KMS-11 (cell line): Measurements from ENCODE around the gene CPM.
"Not testable (repeated sequence)": the region's sequence is repeated elsewhere in the genome, so short reads cannot be mapped to it uniquely, and the experiment has no call there.

Source experiments
- H2AFZ ChIP-seq: fragments of 200-600 bp; sonication (generic); 2 replicates; pipeline ENCODE4 v1.6.1; 2016; ENCODE audit warnings: antibody characterized with exemption, mixed run types, low read depth
- H3K27ac ChIP-seq: fragments of 200-600 bp; sonication (generic); 2 replicates; pipeline ENCODE4 v1.6.1; 2016; ENCODE audit warnings: mild to moderate bottlenecking, mixed run types
- H3K27me3 ChIP-seq: fragments of 200-600 bp; sonication (generic); 2 replicates; pipeline ENCODE4 v1.6.1; 2017; ENCODE audit warnings: mild to moderate bottlenecking, low read depth, mixed run types, moderate library complexity; ENCODE audit not compliant: insufficient read depth
- H3K36me3 ChIP-seq: fragments of 200-600 bp; sonication (generic); 2 replicates; pipeline ENCODE4 v1.6.1; 2017; ENCODE audit warnings: mild to moderate bottlenecking, mixed run types; ENCODE audit not compliant: insufficient read depth
- H3K4me1 ChIP-seq: fragments of 200-600 bp; sonication (generic); 2 replicates; pipeline ENCODE4 v1.6.1; 2016; ENCODE audit warnings: mild to moderate bottlenecking, low read depth, mixed run types; ENCODE audit not compliant: poor library complexity, severe bottlenecking
- H3K4me2 ChIP-seq: fragments of 200-600 bp; sonication (generic); 2 replicates; pipeline ENCODE4 v1.7.0; 2016; ENCODE audit warnings: mild to moderate bottlenecking, mixed run types
- H3K4me3 ChIP-seq: fragments of 200-600 bp; sonication (generic); IDR thresholded peaks from 2 replicates; pipeline ENCODE4 v1.6.1; 2017; ENCODE audit warnings: low read depth, low read length, mixed read lengths; ENCODE audit not compliant: insufficient read depth
- H3K79me2 ChIP-seq: fragments of 200-600 bp; sonication (generic); 2 replicates; pipeline ENCODE4 v1.6.1; 2016; ENCODE audit warnings: low read depth, mixed run types; ENCODE audit not compliant: insufficient read depth
- H3K9ac ChIP-seq: fragments of 200-600 bp; sonication (generic); 2 replicates; pipeline ENCODE4 v1.6.1; 2016; ENCODE audit warnings: mild to moderate bottlenecking, mixed run types
- H4K20me1 ChIP-seq: fragments of 200-600 bp; sonication (generic); 2 replicates; pipeline ENCODE4 v1.6.1; 2016; ENCODE audit warnings: mild to moderate bottlenecking, mixed run types; ENCODE audit not compliant: insufficient read depth
- TF ChIP-seq, protein P1 (sequence below): fragments of 200-600 bp; sonication (generic); conservative IDR thresholded peaks from 2 replicates; pipeline ENCODE4 v1.6.1; 2017; ENCODE audit warnings: low read depth, mild to moderate bottlenecking, antibody characterized with exemption, low read length, moderate library complexity, mixed read lengths

CPM gene

DNA sequence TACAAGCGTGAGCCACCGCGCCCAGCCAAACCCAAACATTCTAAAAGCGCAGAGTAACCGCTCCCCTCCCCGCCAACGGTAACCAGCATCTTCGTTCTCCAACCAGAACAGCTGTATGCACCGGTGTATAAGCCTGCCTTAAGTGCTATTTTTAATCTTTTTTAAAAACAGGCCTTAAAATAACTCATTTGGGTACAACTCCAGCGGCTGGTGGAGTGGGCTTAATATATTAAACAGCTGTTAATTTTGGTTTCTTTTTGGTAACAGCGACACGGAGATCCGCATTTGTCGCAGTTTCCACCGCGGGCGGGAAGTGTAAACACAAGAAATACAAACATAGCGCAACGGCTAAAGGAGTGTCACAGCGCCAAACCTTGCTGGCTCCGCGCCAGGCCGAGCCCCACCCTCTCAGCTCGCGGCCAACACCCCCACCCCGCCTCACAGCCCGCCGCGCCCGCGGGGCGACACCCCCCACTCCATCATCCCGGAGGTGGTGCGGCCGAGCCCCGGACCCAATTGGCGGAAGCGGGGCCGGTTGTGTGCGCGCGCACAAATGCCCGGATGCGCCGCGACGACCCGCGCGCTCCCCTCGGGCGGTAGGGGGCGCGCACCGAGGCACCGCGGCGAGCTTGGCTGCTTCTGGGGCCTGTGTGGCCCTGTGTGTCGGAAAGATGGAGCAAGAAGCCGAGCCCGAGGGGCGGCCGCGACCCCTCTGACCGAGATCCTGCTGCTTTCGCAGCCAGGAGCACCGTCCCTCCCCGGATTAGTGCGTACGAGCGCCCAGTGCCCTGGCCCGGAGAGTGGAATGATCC is 125.2 kb downstream of the CPM start, which contains the start of gene MDM2:
Gene MDM2 (plus strand): TSS at position 602 of the 812 bp plus-strand sequence. CDS start 301 bp downstream, outside the sequence.
- Histone ChIP-seq H4K20me1 (no peaks in the 10 kb centered on the region), H3K9ac (peak within 1 kb of the TSS; percentile 98), H3K4me3 (no peak within 1 kb of the TSS), H3K4me1 (peaks cover 43% of the 10 kb centered on the region), H3K79me2 (peaks cover 37% of the 10 kb centered on the region), H3K36me3 (peaks cover 4% of the 10 kb centered on the region; the same call in 1 of the 2 replicates), H3K27me3 (no peaks in the 10 kb centered on the region), H3K27ac (peak within 1 kb of the TSS; percentile 97), H3K4me2 (peak within 1 kb of the TSS; percentile 85), H2AFZ (peak within 1 kb of the TSS; percentile 57)
- TF ChIP-seq, protein P1, sequence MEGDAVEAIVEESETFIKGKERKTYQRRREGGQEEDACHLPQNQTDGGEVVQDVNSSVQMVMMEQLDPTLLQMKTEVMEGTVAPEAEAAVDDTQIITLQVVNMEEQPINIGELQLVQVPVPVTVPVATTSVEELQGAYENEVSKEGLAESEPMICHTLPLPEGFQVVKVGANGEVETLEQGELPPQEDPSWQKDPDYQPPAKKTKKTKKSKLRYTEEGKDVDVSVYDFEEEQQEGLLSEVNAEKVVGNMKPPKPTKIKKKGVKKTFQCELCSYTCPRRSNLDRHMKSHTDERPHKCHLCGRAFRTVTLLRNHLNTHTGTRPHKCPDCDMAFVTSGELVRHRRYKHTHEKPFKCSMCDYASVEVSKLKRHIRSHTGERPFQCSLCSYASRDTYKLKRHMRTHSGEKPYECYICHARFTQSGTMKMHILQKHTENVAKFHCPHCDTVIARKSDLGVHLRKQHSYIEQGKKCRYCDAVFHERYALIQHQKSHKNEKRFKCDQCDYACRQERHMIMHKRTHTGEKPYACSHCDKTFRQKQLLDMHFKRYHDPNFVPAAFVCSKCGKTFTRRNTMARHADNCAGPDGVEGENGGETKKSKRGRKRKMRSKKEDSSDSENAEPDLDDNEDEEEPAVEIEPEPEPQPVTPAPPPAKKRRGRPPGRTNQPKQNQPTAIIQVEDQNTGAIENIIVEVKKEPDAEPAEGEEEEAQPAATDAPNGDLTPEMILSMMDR: peak; percentile 88

DNA sequence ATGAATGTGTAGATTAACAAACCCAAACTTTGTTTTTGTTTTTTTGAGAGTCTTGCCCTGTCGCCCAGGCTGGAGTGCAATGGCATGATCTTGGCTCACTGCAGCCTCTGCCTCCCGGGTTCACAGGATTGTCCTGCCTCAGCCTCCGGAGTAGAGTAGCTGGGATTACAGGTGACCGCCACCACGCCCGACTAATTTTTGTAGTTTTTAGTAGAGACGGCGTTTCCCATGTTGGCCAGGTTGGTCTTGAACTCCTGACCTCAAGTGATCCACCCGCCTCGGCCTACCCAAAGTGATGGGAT is 125.7 kb downstream of the CPM start:
- Histone ChIP-seq H3K27ac (peak overlapping the region; percentile 97), H3K4me1 (peaks cover 40% of the 10 kb centered on the region), H3K9ac (peak overlapping the region; percentile 98), H2AFZ (peak overlapping the region; percentile 53), H3K79me2 (peaks cover 32% of the 10 kb centered on the region), H3K4me2 (peak overlapping the region; percentile 85)
- not testable (repeated sequence) for H3K4me3 ChIP-seq, H3K36me3 ChIP-seq, H4K20me1 ChIP-seq, H3K27me3 ChIP-seq

DNA sequence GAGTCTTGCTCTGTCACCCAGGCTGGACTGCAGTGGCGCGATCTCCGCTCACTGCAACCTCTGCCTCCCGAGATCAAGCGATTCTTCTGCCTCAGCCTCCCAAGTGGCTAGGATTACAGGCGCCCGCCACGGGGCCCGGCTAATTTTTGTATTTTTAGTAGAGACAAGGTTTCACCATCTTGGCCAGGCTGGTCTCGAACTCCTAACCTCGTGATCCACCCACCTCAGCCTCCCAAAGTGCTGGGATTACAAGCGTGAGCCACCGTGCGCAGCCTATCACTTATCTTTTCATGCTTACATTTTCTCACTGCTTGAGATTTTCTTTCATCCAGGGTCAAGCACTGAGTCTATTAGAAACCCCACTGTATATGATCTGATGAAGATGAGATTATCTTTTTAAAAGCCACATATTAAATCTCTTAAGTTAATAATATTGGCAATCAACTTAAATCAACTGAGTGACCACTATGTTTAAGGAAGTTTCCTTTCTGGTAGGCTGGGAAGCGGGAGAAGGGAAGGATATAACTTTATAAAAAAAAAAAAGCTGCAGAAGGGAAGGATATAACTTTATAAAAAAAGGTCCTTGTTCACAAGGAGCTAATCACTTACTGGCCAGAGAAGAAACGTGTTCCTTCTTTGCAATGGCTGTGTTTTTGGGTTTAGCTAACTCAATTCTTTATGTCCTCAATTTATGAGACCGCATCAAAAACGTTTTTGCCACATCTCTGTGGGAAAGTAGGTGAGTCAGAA is 126.3 kb downstream of the CPM start:
- Histone ChIP-seq H3K4me2 (peak overlapping the region; percentile 85), H3K36me3 (peaks cover 4% of the 10 kb centered on the region; the same call in 1 of the 2 replicates), H3K4me3 (no peak overlapping the region), H3K27me3 (no peaks in the 10 kb centered on the region), H3K4me1 (peaks cover 34% of the 10 kb centered on the region), H4K20me1 (no peaks in the 10 kb centered on the region), H2AFZ (peak overlapping the region; percentile 53), H3K27ac (peak overlapping the region; percentile 97), H3K79me2 (peaks cover 29% of the 10 kb centered on the region), H3K9ac (peak overlapping the region; percentile 98)
- TF ChIP-seq, protein P1: no peak; the same call in 1 of the 2 replicates

GRCh38 chr12:68805592-68806120 is 127.3 kb downstream of the CPM start:
- H3K79me2 ChIP-seq: peaks cover 19% of the 10 kb centered on the region

More at GRCh38 chr12:68805592-68806120, 127.3 kb downstream of the CPM start:
- TF ChIP-seq, protein P1: no peak
- no peak overlapping the region for H3K27ac ChIP-seq
- peaks cover 24% of the 10 kb centered on the region for H3K4me1 ChIP-seq
- peaks cover 4% of the 10 kb centered on the region; the same call in 1 of the 2 replicates for H3K36me3 ChIP-seq
- no peak overlapping the region; the same call in 1 of the 2 replicates for H3K4me2 ChIP-seq
- no peak overlapping the region for H2AFZ ChIP-seq
- H3K27me3 ChIP-seq: no peaks in the 10 kb centered on the region
- H3K9ac ChIP-seq: no peak overlapping the region
- H4K20me1 ChIP-seq: no peaks in the 10 kb centered on the region
- H3K4me3 ChIP-seq: no peak overlapping the region
